Endothelial cell of umbilical vein (primary cell): Measurements from ENCODE around the gene PYROXD2. TPM values are rescaled to one million over a fixed set of nuclear protein-coding genes. Genes with fewer than 3 reads are reported as not detected.

Source experiments
- Bru-seq: library from RNA; stranded (reverse); fragments of 400-500 nt; gene quantifications from one replicate; lab custom pipeline; 2021; lab: Mats Ljungman, UMichigan
- BruChase-seq, 2 experiments: library from RNA; stranded (reverse); fragments of 400-500 nt; gene quantifications; one replicate each; lab custom pipeline; 2021; lab: Mats Ljungman, UMichigan
- BruUV-seq: library from RNA; stranded (reverse); fragments of 400-500 nt; replicated peaks from 2 replicates; lab custom pipeline; 2021; lab: Mats Ljungman, UMichigan
- CTCF ChIA-PET: fragments of 300-600, 350-600 bp; sonication (Branson Sonifier 250); formaldehyde crosslinking; loops from one replicate; lab custom pipeline; 2021; ENCODE audit warnings: antibody characterized with exemption, inconsistent platforms; lab: Charles Lee
- POLR2A ChIA-PET: fragments of 300-600, 350-600 bp; sonication (Branson Sonifier 250); formaldehyde crosslinking; loops from one replicate; lab custom pipeline; 2021; ENCODE audit warnings: antibody characterized with exemption, inconsistent platforms; lab: Charles Lee
- DNase-seq: peaks from one replicate; pipeline ENCODE4 v3.0.0-alpha.2; 2011; ENCODE audit warnings: low read depth, low spot score
- FAIRE-seq: peaks from 2 replicates; lab custom pipeline; 2011; peaks lifted over from hg19 to GRCh38; lab: Jason Lieb, UNC
- H2AFZ ChIP-seq: 2 replicates; pipeline ENCODE4 v1.6.0; 2012; ENCODE audit warnings: low read depth, low read length, control low read depth, inconsistent platforms
- H3K27ac ChIP-seq: 2 replicates; pipeline ENCODE4 v1.5.1; 2011; ENCODE audit warnings: low read depth, mild to moderate bottlenecking, control low read depth, low read length, moderate library complexity; ENCODE audit not compliant: insufficient read depth
- H3K27me3 ChIP-seq, 2 experiments: 2 replicates each; pipeline versions ENCODE4 v1.6.0 to v1.6.1; 2011; ENCODE audit warnings: low read length in 2 of 2, mixed read lengths in 1 of 2; ENCODE audit not compliant: control insufficient read depth in 2 of 2, insufficient read depth in 2 of 2
- H3K36me3 ChIP-seq, 2 experiments: 2 replicates in 1 of 2; 3 replicates in 1 of 2; pipeline ENCODE4 v1.5.1; 2011; ENCODE audit warnings: low read length in 2 of 2, mild to moderate bottlenecking in 1 of 2, moderate library complexity in 1 of 2; ENCODE audit not compliant: control insufficient read depth in 2 of 2, insufficient read depth in 2 of 2; ENCODE audit errors: extremely low read depth in 1 of 2
- H3K4me1 ChIP-seq: 3 replicates; pipeline ENCODE4 v1.5.1; 2011; ENCODE audit warnings: mild to moderate bottlenecking, low read length; ENCODE audit not compliant: control insufficient read depth, insufficient read depth; ENCODE audit errors: extremely low read depth
- H3K4me2 ChIP-seq: 2 replicates; pipeline ENCODE4 v1.6.1; 2011; ENCODE audit warnings: low read length, control low read depth, mixed read lengths; ENCODE audit not compliant: insufficient read depth
- H3K4me3 ChIP-seq, 3 experiments: fragments of 200-600 bp in 1 of 3; sonication (generic), shearing (Covaris generic) in 1 of 3; replicated peaks in 1 of 3; 2 replicates each; pipeline ENCODE4 v1.5.1; 2011 to 2016; ENCODE audit warnings: control low read depth in 3 of 3, low read length in 3 of 3, mild to moderate bottlenecking in 2 of 3, inconsistent platforms in 1 of 3, low read depth in 1 of 3, moderate library complexity in 1 of 3; ENCODE audit not compliant: insufficient read depth in 1 of 3
- H3K79me2 ChIP-seq: 2 replicates; pipeline ENCODE4 v1.6.0; 2012; ENCODE audit warnings: low read length, inconsistent platforms; ENCODE audit not compliant: control insufficient read depth, insufficient read depth
- H3K9ac ChIP-seq: replicated peaks from 2 replicates; pipeline ENCODE3; 2011; ENCODE audit warnings: low read length, control low read depth; ENCODE audit not compliant: insufficient read depth; ENCODE audit errors: extremely low read depth
- H3K9me1 ChIP-seq: replicated peaks from 3 replicates; pipeline ENCODE4 v1.6.0; 2011; ENCODE audit warnings: mild to moderate bottlenecking, low read length; ENCODE audit not compliant: control insufficient read depth, insufficient read depth; ENCODE audit errors: extremely low read depth
- H3K9me3 ChIP-seq: replicated peaks from 2 replicates; pipeline ENCODE4 v1.5.1; 2012; ENCODE audit warnings: low read length, inconsistent platforms; ENCODE audit not compliant: control insufficient read depth, insufficient read depth
- H4K20me1 ChIP-seq: replicated peaks from 2 replicates; pipeline ENCODE3; 2011; ENCODE audit warnings: mild to moderate bottlenecking, low read length; ENCODE audit not compliant: control insufficient read depth, insufficient read depth; ENCODE audit errors: extremely low read depth
- GATA2 ChIP-seq: IDR thresholded peaks from 2 replicates; pipeline ENCODE4 v1.7.0; 2011; ENCODE audit warnings: low read depth, mild to moderate bottlenecking, moderate library complexity, mixed read lengths, low read length; ENCODE audit not compliant: insufficient read length, insufficient read depth
- MYC ChIP-seq: IDR thresholded peaks from one replicate; pipeline ENCODE4 v1.6.1; 2011; ENCODE audit warnings: mild to moderate bottlenecking, low read depth, low read length
- POLR2A ChIP-seq: IDR thresholded peaks from 2 replicates; pipeline ENCODE4 v1.6.1; 2012; ENCODE audit warnings: low read depth, mild to moderate bottlenecking, control low read depth, low read length
- POLR2AphosphoS5 ChIP-seq: IDR thresholded peaks from 2 replicates; pipeline ENCODE4 v1.6.1; 2012; ENCODE audit warnings: low read depth, mild to moderate bottlenecking, control low read depth, low read length, moderate library complexity; ENCODE audit not compliant: insufficient read depth
- dilution Hi-C: fragments of 300-500 bp; cut with MboI; formaldehyde crosslinking; loops from one replicate; pipeline ENCODE4 v1.15.0; 2019; ENCODE audit warnings: low sequenced_read_pairs; ENCODE audit not compliant: extremely low pct_ligation_motif_present
- intact Hi-C: fragments of 100-400 bp; cut with micrococcal nuclease; formaldehyde crosslinking; loops from one replicate; pipeline ENCODE4 v1.10.0; 2022
- long read RNA-seq: library from polyadenylated mRNA; stranded (forward); transcript quantifications from one replicate; pipeline ENCODE4 v2.0.0, GENCODE V29; 2021
- polyA minus RNA-seq, 3 experiments: library from RNA; depleted of rRNA, polyadenylated mRNA; stranded (reverse); fragments of >200 nt; gene quantifications; 1 replicate in 1 of 3; 2 replicates in 2 of 3; pipeline ENCODE4 v1.2.3, GENCODE V29; 2011
- polyA plus RNA-seq, 4 experiments: library from polyadenylated mRNA; depleted of rRNA in 3 of 4; stranded (reverse) in 3 of 4; unstranded in 1 of 4; fragments of >200 nt; gene quantifications; 2 replicates each; pipeline versions ENCODE4 v1.2.1 to v1.2.3, GENCODE V29; 2011 to 2012; ENCODE audit warnings: missing spikeins in 1 of 4
- total RNA-seq: library from RNA; stranded (reverse); gene quantifications from 2 replicates; pipeline ENCODE4 v1.2.3, GENCODE V29; 2021

PYROXD2 gene
- total RNA-seq: 7.0 TPM in 2 replicates
- polyA plus RNA-seq: 11.8 and 13.7 TPM in 2 replicates
- 6.6 and 6.9 TPM in 2 replicates for polyA plus RNA-seq (2011; cell fraction: cytosol; rRNA removed)
- 63.3 and 69.4 TPM in 2 replicates for polyA plus RNA-seq (2011; cell fraction: nucleus; rRNA removed)
- 4.3 and 7.6 TPM in 2 replicates for polyA plus RNA-seq (2012)
- 3.7 and 4.3 TPM in 2 replicates for polyA minus RNA-seq
- polyA minus RNA-seq (2011; cell fraction: cytosol; rRNA and poly(A)+ RNA removed): 2.3 TPM
- 7.3 and 8.6 TPM in 2 replicates for polyA minus RNA-seq (2011; cell fraction: nucleus; rRNA and poly(A)+ RNA removed)
- Bru-seq, nascent RNA: percentile 41 among the genes with signal in this experiment
- BruChase-seq, experiment 1, labeled RNA remaining after a 6-hour chase: percentile 58 among the genes with signal in this experiment
- BruChase-seq, experiment 2, labeled RNA remaining after a 2-hour chase: percentile 45 among the genes with signal in this experiment
- long read RNA-seq, partial matches to known transcripts: 2 of 11 reads
- long read RNA-seq, other reads (novel, unspliced or antisense): 9 of 11 reads

- H3K9ac ChIP-seq: peak within 1 kb of the TSS; percentile 20
- ChIA-PET CTCF (interaction anchor here (0.7 to 2.5 kb wide), 10 partner anchors 10 to 862 kb away, joined by 3 to 13 read pairs (median 3); no protein-coding TSS in a partner anchor), POLR2A (interaction anchor here (0.6 to 0.7 kb wide), 2 partner anchors 21 to 46 kb away, joined by 3 read pairs; no protein-coding TSS in a partner anchor)
- no TSS peak for BruUV-seq
- peak within 1 kb of the TSS; percentile 6 to 65 (median 61) for H3K4me3 ChIP-seq
- H4K20me1 ChIP-seq: no peaks in the 10 kb centered on the region
- dilution Hi-C loops (no loop called here), intact Hi-C loops (loop anchor here (1.0 kb wide), 1 partner anchor 31 kb away; the partner anchor contains the start of gene HPS1)
- no peaks in the 10 kb centered on the region for H3K9me3 ChIP-seq
- H3K9me1 ChIP-seq: no peaks in the 10 kb centered on the region
- DNase-seq: peak; percentile 88
- peak; percentile 96 for TF ChIP-seq POLR2A
- peak; percentile 19 for TF ChIP-seq MYC
- peak; percentile 84 for TF ChIP-seq POLR2AphosphoS5
- TF ChIP-seq GATA2: no peak
- H3K27me3 ChIP-seq: no peaks in the 10 kb centered on the region
- H2AFZ ChIP-seq: peak within 1 kb of the TSS; percentile 21
- peaks cover 3 to 22% of the 10 kb centered on the region in 2 experiments for H3K36me3 ChIP-seq
- H3K27ac ChIP-seq: no peak within 1 kb of the TSS
- H3K4me1 ChIP-seq: peaks cover 14% of the 10 kb centered on the region
- peak within 1 kb of the TSS; percentile 60 for H3K4me2 ChIP-seq
- peak; percentile 98 for FAIRE-seq
- H3K79me2 ChIP-seq: no peaks in the 10 kb centered on the region
These were observed at the start of gene PYROXD2 for GRCh38 chr10:98414932-98415730. Gene PYROXD2, minus strand, starts transcription at chr10:98415182. Its CDS starts 47 bp downstream, at chr10:98415135.
